Esophagus muscularis mucosa (tissue), 4 donors: Measurements from ENCODE around the gene MBD2. TPM values are rescaled to one million over a fixed set of nuclear protein-coding genes. Genes with fewer than 3 reads are reported as not detected.

Source experiments
- DNase-seq: peaks from one replicate; pipeline ENCODE4 v3.0.0-alpha.2; 2017; ENCODE audit errors: extremely low spot score
- H3K27ac ChIP-seq, 4 donors: fragments of 200-600 bp; sonication (generic); replicated peaks in 1 of 4; 1 replicate in 3 of 4; 2 replicates in 1 of 4; pipeline ENCODE4 v1.5.1; 2016 to 2019; ENCODE audit warnings: mild to moderate bottlenecking in 1 of 4
- H3K27me3 ChIP-seq, 4 donors: fragments of 200-600 bp; sonication (generic); one replicate each; pipeline versions ENCODE4 v1.5.1 to v1.6.0; 2016 to 2019
- H3K36me3 ChIP-seq, 4 donors: fragments of 200-600 bp; sonication (generic); one replicate each; pipeline ENCODE4 v1.5.1; 2016 to 2019
- H3K4me1 ChIP-seq, 4 donors: fragments of 200-600 bp; sonication (generic); one replicate each; pipeline ENCODE4 v1.5.1; 2016 to 2019
- H3K4me3 ChIP-seq, 4 donors: fragments of 200-600 bp; sonication (generic); 1 replicate in 2 of 4; 2 replicates in 2 of 4; pipeline ENCODE4 v1.5.1; 2016 to 2019; ENCODE audit warnings: mild to moderate bottlenecking in 4 of 4, moderate library complexity in 1 of 4
- H3K9me3 ChIP-seq, 4 donors: fragments of 200-600 bp; sonication (generic); 1 replicate in 3 of 4; 2 replicates in 1 of 4; pipeline ENCODE4 v1.5.1; 2016 to 2019
- CTCF ChIP-seq, 3 experiments: fragments of 200-600 bp in 2 of 3; fragments of 450-650 bp in 1 of 3; sonication (generic) in 2 of 3; IDR thresholded peaks; one replicate each; pipeline ENCODE4 v1.5.1; 2017 to 2019; ENCODE audit warnings: antibody characterized with exemption in 3 of 3, mild to moderate bottlenecking in 2 of 3, moderate library complexity in 1 of 3
- EP300 ChIP-seq: sonication (generic); formaldehyde crosslinking; IDR thresholded peaks from one replicate; pipeline ENCODE4 v1.6.1; 2017; ENCODE audit warnings: antibody characterized with exemption
- POLR2A ChIP-seq: fragments of 450-650 bp; IDR thresholded peaks from one replicate; pipeline ENCODE4 v1.6.1; 2017; ENCODE audit warnings: antibody characterized with exemption, moderate library complexity, mild to moderate bottlenecking, low read depth
- POLR2AphosphoS5 ChIP-seq, 2 donors: sonication (generic); formaldehyde crosslinking; IDR thresholded peaks; one replicate each; pipeline ENCODE4 v1.6.1; 2017; ENCODE audit warnings: antibody characterized with exemption in 2 of 2
- WGBS: methylation state at CpG from one replicate; pipeline ENCODE4 v1.1.5; 2018; 5-methylcytosine and 5-hydroxymethylcytosine counted together
- intact Hi-C: fragments of 100-400 bp; cut with DNase I; formaldehyde crosslinking; loops from one replicate; pipeline ENCODE4 v1.15.1; 2023
- total RNA-seq, 4 donors: library from RNA; depleted of rRNA; stranded (reverse); fragments of >200 nt; gene quantifications; one replicate each; pipeline versions ENCODE4 v1.1.0 to v1.2.1, GENCODE V29; 2016

Gene MBD2
- total RNA-seq, 4 donors from 2014 or later = 30.7 to 43.9 (median 40.8) TPM

- peak overlapping the region in 1 of 4 donors; percentile 59 for H3K27ac ChIP-seq
- H3K27me3 ChIP-seq = no peaks in the 10 kb centered on the region
- peaks cover 0 to 13% (median 8%) of the 10 kb centered on the region in 4 donors for H3K36me3 ChIP-seq
- H3K4me1 ChIP-seq = peaks cover 0 to 19% (median 4%) of the 10 kb centered on the region in 4 donors
- TF ChIP-seq EP300 = no peak
- TF ChIP-seq POLR2A = no peak
- no peak for TF ChIP-seq CTCF (IDR thresholded peaks at IDR 0.05)
- TF ChIP-seq POLR2AphosphoS5 (IDR thresholded peaks at IDR 0.05) = no peak
- intact Hi-C loops = no loop called here
- H3K4me3 ChIP-seq = no peak overlapping the region
- peaks cover 0 to 8% (median 0%) of the 10 kb centered on the region in 4 donors for H3K9me3 ChIP-seq
- no peak for DNase-seq
These were observed 76.3 kb downstream of the MBD2 start for GRCh38 chr18:54148151-54148550.

DNA sequence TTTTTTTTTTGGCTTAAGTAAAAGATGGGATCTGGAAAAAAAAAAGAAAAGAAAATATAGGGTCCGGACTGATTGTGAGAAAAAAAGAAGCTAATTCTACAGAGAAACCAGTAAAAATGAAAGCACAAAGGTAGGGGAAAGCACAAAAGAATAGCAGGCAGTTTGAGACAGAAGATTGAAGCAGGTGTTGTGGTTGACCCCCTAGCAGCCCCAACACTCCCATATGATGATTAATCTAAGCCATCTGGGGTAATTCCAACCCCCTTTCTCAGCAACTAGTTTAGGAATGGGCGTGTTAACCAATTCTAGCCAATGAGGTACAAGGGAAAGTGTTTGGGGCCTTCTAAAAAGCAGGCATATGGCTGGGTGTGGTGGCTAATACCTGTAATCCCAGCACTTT is 77.0 kb downstream of the MBD2 start:
- Histone ChIP-seq H3K27me3 (no peaks in the 10 kb centered on the region), H3K36me3 (peaks cover 0 to 6% (median 3%) of the 10 kb centered on the region in 4 donors), H3K4me1 (peaks cover 0 to 19% (median 4%) of the 10 kb centered on the region in 4 donors), H3K27ac (no peak overlapping the region), H3K4me3 (no peak overlapping the region), H3K9me3 (peaks cover 0 to 8% (median 0%) of the 10 kb centered on the region in 4 donors)
- intact Hi-C loops = no loop called here
- DNase-seq = no peak
- WGBS = 91% methylated on average over 2 of the region's 2 CpGs
- TF ChIP-seq CTCF (IDR thresholded peaks at IDR 0.05) (no peak), EP300 (no peak), POLR2A (no peak), POLR2AphosphoS5 (IDR thresholded peaks at IDR 0.05) (no peak)

DNA sequence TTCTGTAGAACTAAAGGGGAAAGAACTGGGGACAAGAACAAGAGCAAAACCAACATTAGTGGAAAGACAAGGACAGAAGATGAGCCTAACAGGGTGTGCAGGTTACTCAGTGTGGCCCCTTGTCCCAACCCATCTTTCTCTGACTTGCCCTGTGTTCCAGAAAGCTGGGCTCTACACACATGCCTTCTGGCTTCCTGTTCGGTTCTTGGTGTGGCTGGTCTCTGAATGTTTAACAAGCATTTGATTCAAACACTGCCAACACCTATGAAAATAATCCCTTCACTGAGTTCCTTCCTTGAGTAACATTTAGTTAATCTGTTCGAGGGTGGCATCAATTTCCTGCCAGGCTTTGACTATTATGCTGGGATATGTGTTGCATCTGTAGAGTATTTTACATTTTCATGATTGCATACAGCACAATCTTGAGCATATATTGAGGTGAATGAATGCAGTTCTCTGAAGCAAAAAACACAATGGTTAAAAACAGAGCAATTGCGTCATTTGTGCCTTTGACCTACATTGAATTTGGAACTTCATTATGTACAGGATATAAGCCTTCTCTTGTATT is 83.3 kb downstream of the MBD2 start:
- DNase-seq = no peak
- Histone ChIP-seq H3K9me3 (peaks cover 0 to 8% (median 2%) of the 10 kb centered on the region in 4 donors), H3K27ac (no peak overlapping the region), H3K27me3 (no peaks in the 10 kb centered on the region), H3K36me3 (peaks cover 0 to 6% (median 0%) of the 10 kb centered on the region in 4 donors), H3K4me1 (no peaks in the 10 kb centered on the region), H3K4me3 (no peak overlapping the region)
- intact Hi-C loops = no loop called here
- TF ChIP-seq POLR2AphosphoS5 (IDR thresholded peaks at IDR 0.05) (no peak), POLR2A (no peak), EP300 (no peak), CTCF (IDR thresholded peaks at IDR 0.05) (no peak)
- WGBS = 88% methylated on average over 3 of the region's 3 CpGs

- no peaks in the 10 kb centered on the region for H3K4me1 ChIP-seq
- no peaks in the 10 kb centered on the region for H3K27me3 ChIP-seq
- H3K27ac ChIP-seq = no peak overlapping the region
- no peak for TF ChIP-seq EP300
- TF ChIP-seq POLR2AphosphoS5 (IDR thresholded peaks at IDR 0.05) = no peak
- no peak for TF ChIP-seq POLR2A
- no peak for TF ChIP-seq CTCF (IDR thresholded peaks at IDR 0.05)
- H3K36me3 ChIP-seq = peaks cover 0 to 6% (median 0%) of the 10 kb centered on the region in 4 donors
- DNase-seq = no peak
- intact Hi-C loops = no loop called here
- no peak overlapping the region for H3K4me3 ChIP-seq
- WGBS = 48% methylated on average over 1 of the region's 1 CpG
- peaks cover 0 to 8% (median 2%) of the 10 kb centered on the region in 4 donors for H3K9me3 ChIP-seq
These were observed 83.8 kb downstream of the MBD2 start for GRCh38 chr18:54140641-54141040.

GRCh38 chr18:54135216-54135615 is 89.3 kb downstream of the MBD2 start:
- WGBS = 86% methylated on average over 3 of the region's 3 CpGs
- H3K4me1 ChIP-seq = no peaks in the 10 kb centered on the region
- H3K36me3 ChIP-seq = peaks cover 0 to 4% (median 0%) of the 10 kb centered on the region in 4 donors
- intact Hi-C loops = no loop called here
- TF ChIP-seq CTCF (IDR thresholded peaks at IDR 0.05) (no peak), EP300 (no peak), POLR2AphosphoS5 (IDR thresholded peaks at IDR 0.05) (no peak), POLR2A (no peak)
- no peaks in the 10 kb centered on the region for H3K27me3 ChIP-seq
- DNase-seq = no peak
- no peak overlapping the region for H3K27ac ChIP-seq
- no peak overlapping the region for H3K4me3 ChIP-seq
- H3K9me3 ChIP-seq = peaks cover 0 to 4% (median 0%) of the 10 kb centered on the region in 4 donors
